Measurements from ENCODE around the gene DCUN1D1. TPM values are rescaled to one million over a fixed set of nuclear protein-coding genes. Genes with fewer than 3 reads are reported as not detected.

Gene DCUN1D1
- total RNA-seq, 2 experiments from 2014 or later, result 12.7 to 43.9 TPM

DNA sequence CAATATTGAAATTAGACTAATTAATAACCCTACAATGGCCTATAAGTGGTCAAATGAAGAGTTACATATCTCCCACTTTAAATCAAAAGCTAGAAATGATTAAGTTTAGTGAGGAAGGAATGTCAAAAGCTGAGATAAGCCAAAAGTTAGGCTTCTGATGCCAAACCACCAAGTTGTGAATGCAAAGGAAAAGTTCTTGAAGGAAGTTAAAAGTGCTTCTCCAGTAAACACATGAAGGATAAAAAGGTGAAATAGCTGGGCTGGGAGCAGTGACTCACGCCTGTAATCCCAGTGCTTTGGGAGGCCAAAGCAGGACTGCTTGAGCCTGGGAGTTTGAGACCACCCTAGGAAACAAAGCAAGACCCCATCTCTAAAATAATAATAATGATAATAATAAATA is 46.9 kb upstream of the DCUN1D1 start:
- H3K27ac ChIP-seq (ENCODE audit: low read depth, low read length, poor library complexity, severe bottlenecking), result no peak overlapping the region
- H3K4me2 ChIP-seq (ENCODE audit: low read length), result no peak overlapping the region
- H2AFZ ChIP-seq (ENCODE audit: low read length), result no peak overlapping the region
- no peaks in the 10 kb centered on the region for H3K9me2 ChIP-seq (ENCODE audit: insufficient read depth, low read length)
- ChIA-PET POLR2A (interaction anchor here (0.6 to 1.2 kb wide), 2 partner anchors 22 to 189 kb away, joined by 3 read pairs; no protein-coding TSS in a partner anchor), CTCF (ENCODE audit: unreplicated experiment) (no interaction called here)
- H3K79me2 ChIP-seq (ENCODE audit: insufficient read depth, low read depth, low read length), result no peaks in the 10 kb centered on the region
- no peaks in the 10 kb centered on the region for H3K4me1 ChIP-seq (ENCODE audit: insufficient read depth, low read length, poor library complexity, severe bottlenecking)
- BruUV-seq (replicated peaks), result no TSS peak
- H3K9me3 ChIP-seq (ENCODE audit: low read length), result no peaks in the 10 kb centered on the region
- TF ChIP-seq, protein P1, sequence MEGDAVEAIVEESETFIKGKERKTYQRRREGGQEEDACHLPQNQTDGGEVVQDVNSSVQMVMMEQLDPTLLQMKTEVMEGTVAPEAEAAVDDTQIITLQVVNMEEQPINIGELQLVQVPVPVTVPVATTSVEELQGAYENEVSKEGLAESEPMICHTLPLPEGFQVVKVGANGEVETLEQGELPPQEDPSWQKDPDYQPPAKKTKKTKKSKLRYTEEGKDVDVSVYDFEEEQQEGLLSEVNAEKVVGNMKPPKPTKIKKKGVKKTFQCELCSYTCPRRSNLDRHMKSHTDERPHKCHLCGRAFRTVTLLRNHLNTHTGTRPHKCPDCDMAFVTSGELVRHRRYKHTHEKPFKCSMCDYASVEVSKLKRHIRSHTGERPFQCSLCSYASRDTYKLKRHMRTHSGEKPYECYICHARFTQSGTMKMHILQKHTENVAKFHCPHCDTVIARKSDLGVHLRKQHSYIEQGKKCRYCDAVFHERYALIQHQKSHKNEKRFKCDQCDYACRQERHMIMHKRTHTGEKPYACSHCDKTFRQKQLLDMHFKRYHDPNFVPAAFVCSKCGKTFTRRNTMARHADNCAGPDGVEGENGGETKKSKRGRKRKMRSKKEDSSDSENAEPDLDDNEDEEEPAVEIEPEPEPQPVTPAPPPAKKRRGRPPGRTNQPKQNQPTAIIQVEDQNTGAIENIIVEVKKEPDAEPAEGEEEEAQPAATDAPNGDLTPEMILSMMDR (conservative IDR thresholded peaks at IDR 0.05; ENCODE audit: low read length), result no peak
- TF ChIP-seq EZH2phosphoT487 (IDR thresholded peaks at IDR 0.05; ENCODE audit: borderline replicate concordance, low read depth, low read length), result no peak
- no peak for DNase-seq (ENCODE audit: low spot score)
- intact Hi-C loops (cut with micrococcal nuclease; ENCODE audit: unreplicated experiment), result no loop called here
- no peaks in the 10 kb centered on the region for H4K20me1 ChIP-seq (ENCODE audit: insufficient read depth, low read length)
- peaks cover 81% of the 10 kb centered on the region for H3K36me3 ChIP-seq (ENCODE audit: insufficient read depth, low read length)
- no peak overlapping the region for H3K4me3 ChIP-seq (ENCODE audit: low read depth, low read length, poor library complexity, severe bottlenecking)

DNA sequence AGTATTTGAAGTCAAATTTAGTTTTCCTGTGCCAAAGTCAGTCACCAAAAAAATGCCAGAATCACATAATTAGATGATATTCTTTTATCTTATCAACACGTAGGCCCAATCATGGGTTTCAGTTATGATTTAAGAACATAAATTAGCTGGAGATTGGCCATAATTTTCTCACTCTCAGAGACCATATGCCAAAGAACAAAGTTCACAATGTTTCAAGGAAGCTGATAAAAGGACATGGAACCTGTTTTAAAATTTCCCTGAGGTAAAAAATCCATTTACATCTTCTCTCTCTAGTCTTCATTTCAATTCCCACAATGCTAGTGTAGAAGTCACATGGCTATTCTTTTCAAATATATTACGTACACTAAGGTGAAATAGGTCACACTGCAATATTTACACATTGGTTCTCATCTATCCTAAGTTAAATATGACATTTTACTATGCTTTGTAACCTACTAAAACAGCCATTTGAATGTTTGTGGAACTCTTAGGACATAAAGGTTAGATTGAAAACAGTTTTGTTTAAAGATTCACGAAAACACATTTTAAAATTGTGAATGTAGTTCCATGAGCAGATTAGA is 42.7 kb upstream of the DCUN1D1 start:
- no peak for DNase-seq (ENCODE audit: low spot score)
- H3K36me3 ChIP-seq (ENCODE audit: insufficient read depth, low read length), result peaks cover 82% of the 10 kb centered on the region
- H3K9me2 ChIP-seq (ENCODE audit: insufficient read depth, low read length), result no peaks in the 10 kb centered on the region
- H4K20me1 ChIP-seq (ENCODE audit: insufficient read depth, low read length), result no peaks in the 10 kb centered on the region
- ChIA-PET CTCF (ENCODE audit: unreplicated experiment) (no interaction called here), POLR2A (no interaction called here)
- H3K9me3 ChIP-seq (ENCODE audit: low read length), result no peaks in the 10 kb centered on the region
- no peak overlapping the region for H3K4me3 ChIP-seq (ENCODE audit: low read depth, low read length, poor library complexity, severe bottlenecking)
- H3K79me2 ChIP-seq (ENCODE audit: insufficient read depth, low read depth, low read length), result no peaks in the 10 kb centered on the region
- BruUV-seq (replicated peaks), result no TSS peak
- no peak overlapping the region for H3K27ac ChIP-seq (ENCODE audit: low read depth, low read length, poor library complexity, severe bottlenecking)
- no peak for TF ChIP-seq EZH2phosphoT487 (IDR thresholded peaks at IDR 0.05; ENCODE audit: borderline replicate concordance, low read depth, low read length)
- TF ChIP-seq, protein P1 (conservative IDR thresholded peaks at IDR 0.05; ENCODE audit: low read length), result no peak
- H2AFZ ChIP-seq (ENCODE audit: low read length), result no peak overlapping the region
- intact Hi-C loops (cut with micrococcal nuclease; ENCODE audit: unreplicated experiment), result no loop called here
- no peak overlapping the region for H3K4me2 ChIP-seq (ENCODE audit: low read length)
- H3K4me1 ChIP-seq (ENCODE audit: insufficient read depth, low read length, poor library complexity, severe bottlenecking), result no peaks in the 10 kb centered on the region

DNA sequence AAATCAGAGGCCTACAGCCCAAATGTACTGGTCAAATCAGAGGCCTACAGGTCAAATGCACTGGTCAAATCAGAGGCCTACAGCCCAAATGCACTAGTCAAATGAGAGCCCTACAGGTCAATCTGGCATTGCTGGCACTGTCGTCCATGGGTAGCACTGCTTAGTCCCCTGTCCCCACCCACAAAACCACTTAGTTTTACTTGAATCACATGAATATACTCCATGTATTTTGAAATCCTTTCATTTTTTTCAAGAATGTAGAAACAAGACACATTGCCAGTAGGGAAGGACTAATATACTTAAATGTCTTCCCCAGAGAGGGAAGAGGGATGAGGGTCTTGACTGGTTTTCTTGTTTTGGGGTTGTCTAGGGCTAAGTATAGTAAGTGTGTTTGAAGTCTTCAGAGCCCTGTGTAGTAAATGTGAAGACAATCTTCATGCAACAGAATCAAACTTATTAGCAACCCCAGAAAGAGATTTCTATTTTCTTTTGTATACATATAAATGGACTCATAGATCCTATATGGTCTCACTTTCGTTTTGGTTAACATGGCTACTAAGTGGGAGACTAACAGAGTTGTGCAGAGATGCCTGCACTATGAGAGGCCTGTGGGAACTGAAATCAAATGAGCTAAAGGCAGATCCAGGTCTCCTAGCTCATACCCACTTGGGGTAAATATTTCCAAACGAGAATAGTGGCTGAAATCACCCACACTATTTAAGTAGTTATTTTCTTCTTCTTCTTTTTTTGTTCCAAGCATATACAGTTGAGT is 38.3 kb upstream of the DCUN1D1 start:
- POLR2A ChIA-PET, result no interaction called here
- H4K20me1 ChIP-seq (ENCODE audit: insufficient read depth, low read length), result no peaks in the 10 kb centered on the region
- H3K4me3 ChIP-seq (ENCODE audit: low read depth, low read length, poor library complexity, severe bottlenecking), result no peak overlapping the region
- peaks cover 85% of the 10 kb centered on the region for H3K36me3 ChIP-seq (ENCODE audit: insufficient read depth, low read length)
- no peaks in the 10 kb centered on the region for H3K9me2 ChIP-seq (ENCODE audit: insufficient read depth, low read length)
- no peaks in the 10 kb centered on the region for H3K9me3 ChIP-seq (ENCODE audit: low read length)
- TF ChIP-seq, protein P1 (conservative IDR thresholded peaks at IDR 0.05; ENCODE audit: low read length), result no peak
- no peak for TF ChIP-seq EZH2phosphoT487 (IDR thresholded peaks at IDR 0.05; ENCODE audit: borderline replicate concordance, low read depth, low read length)
- no peaks in the 10 kb centered on the region for H3K79me2 ChIP-seq (ENCODE audit: insufficient read depth, low read depth, low read length)
- no peak overlapping the region for H2AFZ ChIP-seq (ENCODE audit: low read length)
- H3K27ac ChIP-seq (ENCODE audit: low read depth, low read length, poor library complexity, severe bottlenecking), result no peak overlapping the region
- no peaks in the 10 kb centered on the region for H3K4me1 ChIP-seq (ENCODE audit: insufficient read depth, low read length, poor library complexity, severe bottlenecking)
- BruUV-seq (replicated peaks), result no TSS peak
- DNase-seq (ENCODE audit: low spot score), result no peak
- intact Hi-C loops (cut with micrococcal nuclease; ENCODE audit: unreplicated experiment), result no loop called here
- CTCF ChIA-PET (ENCODE audit: unreplicated experiment), result no interaction called here
- H3K4me2 ChIP-seq (ENCODE audit: low read length), result no peak overlapping the region
